Endothelial cell of umbilical vein (primary cell): ENCODE measurements around the gene APC2. TPM values are rescaled to one million over a fixed set of nuclear protein-coding genes. Genes with fewer than 3 reads are reported as not detected.

Experiments used
- BruUV-seq: library from RNA; stranded (reverse); fragments of 400-500 nt; replicated peaks from 2 replicates; lab custom pipeline; 2021; lab: Mats Ljungman, UMichigan
- CTCF ChIA-PET: fragments of 300-600, 350-600 bp; sonication (Branson Sonifier 250); formaldehyde crosslinking; loops from one replicate; lab custom pipeline; 2021; ENCODE audit warnings: antibody characterized with exemption, inconsistent platforms; lab: Charles Lee
- POLR2A ChIA-PET: fragments of 300-600, 350-600 bp; sonication (Branson Sonifier 250); formaldehyde crosslinking; loops from one replicate; lab custom pipeline; 2021; ENCODE audit warnings: antibody characterized with exemption, inconsistent platforms; lab: Charles Lee
- DNase-seq: peaks from one replicate; pipeline ENCODE4 v3.0.0-alpha.2; 2011; ENCODE audit warnings: low read depth, low spot score
- FAIRE-seq: peaks from 2 replicates; lab custom pipeline; 2011; peaks lifted over from hg19 to GRCh38; lab: Jason Lieb, UNC
- H2AFZ ChIP-seq: 2 replicates; pipeline ENCODE4 v1.6.0; 2012; ENCODE audit warnings: low read depth, low read length, control low read depth, inconsistent platforms
- H3K27ac ChIP-seq: 2 replicates; pipeline ENCODE4 v1.5.1; 2011; ENCODE audit warnings: low read depth, mild to moderate bottlenecking, control low read depth, low read length, moderate library complexity; ENCODE audit not compliant: insufficient read depth
- H3K27me3 ChIP-seq, 2 experiments: 2 replicates each; pipeline versions ENCODE4 v1.6.0 to v1.6.1; 2011; ENCODE audit warnings: low read length in 2 of 2, mixed read lengths in 1 of 2; ENCODE audit not compliant: control insufficient read depth in 2 of 2, insufficient read depth in 2 of 2
- H3K36me3 ChIP-seq, 2 experiments: 2 replicates in 1 of 2; 3 replicates in 1 of 2; pipeline ENCODE4 v1.5.1; 2011; ENCODE audit warnings: low read length in 2 of 2, mild to moderate bottlenecking in 1 of 2, moderate library complexity in 1 of 2; ENCODE audit not compliant: control insufficient read depth in 2 of 2, insufficient read depth in 2 of 2; ENCODE audit errors: extremely low read depth in 1 of 2
- H3K4me1 ChIP-seq: 3 replicates; pipeline ENCODE4 v1.5.1; 2011; ENCODE audit warnings: mild to moderate bottlenecking, low read length; ENCODE audit not compliant: control insufficient read depth, insufficient read depth; ENCODE audit errors: extremely low read depth
- H3K4me2 ChIP-seq: 2 replicates; pipeline ENCODE4 v1.6.1; 2011; ENCODE audit warnings: low read length, control low read depth, mixed read lengths; ENCODE audit not compliant: insufficient read depth
- H3K4me3 ChIP-seq, 3 experiments: fragments of 200-600 bp in 1 of 3; sonication (generic), shearing (Covaris generic) in 1 of 3; replicated peaks in 1 of 3; 2 replicates each; pipeline ENCODE4 v1.5.1; 2011 to 2016; ENCODE audit warnings: control low read depth in 3 of 3, low read length in 3 of 3, mild to moderate bottlenecking in 2 of 3, inconsistent platforms in 1 of 3, low read depth in 1 of 3, moderate library complexity in 1 of 3; ENCODE audit not compliant: insufficient read depth in 1 of 3
- H3K79me2 ChIP-seq: 2 replicates; pipeline ENCODE4 v1.6.0; 2012; ENCODE audit warnings: low read length, inconsistent platforms; ENCODE audit not compliant: control insufficient read depth, insufficient read depth
- H3K9ac ChIP-seq: replicated peaks from 2 replicates; pipeline ENCODE3; 2011; ENCODE audit warnings: low read length, control low read depth; ENCODE audit not compliant: insufficient read depth; ENCODE audit errors: extremely low read depth
- H3K9me1 ChIP-seq: replicated peaks from 3 replicates; pipeline ENCODE4 v1.6.0; 2011; ENCODE audit warnings: mild to moderate bottlenecking, low read length; ENCODE audit not compliant: control insufficient read depth, insufficient read depth; ENCODE audit errors: extremely low read depth
- H3K9me3 ChIP-seq: replicated peaks from 2 replicates; pipeline ENCODE4 v1.5.1; 2012; ENCODE audit warnings: low read length, inconsistent platforms; ENCODE audit not compliant: control insufficient read depth, insufficient read depth
- H4K20me1 ChIP-seq: replicated peaks from 2 replicates; pipeline ENCODE3; 2011; ENCODE audit warnings: mild to moderate bottlenecking, low read length; ENCODE audit not compliant: control insufficient read depth, insufficient read depth; ENCODE audit errors: extremely low read depth
- CTCF ChIP-seq, 2 donors: IDR thresholded peaks; 1 replicate in 1 of 2; 2 replicates in 1 of 2; pipeline ENCODE4 v1.5.1; 2011; ENCODE audit warnings: low read length in 2 of 2, mild to moderate bottlenecking in 2 of 2, moderate library complexity in 2 of 2, control low read depth in 1 of 2, inconsistent platforms in 1 of 2, low read depth in 1 of 2; ENCODE audit not compliant: insufficient read depth in 1 of 2; ENCODE audit errors: extremely low read depth in 1 of 2
- EZH2 ChIP-seq: IDR thresholded peaks from 2 replicates; pipeline ENCODE4 v1.6.1; 2012; ENCODE audit warnings: borderline replicate concordance, low read depth, mild to moderate bottlenecking, moderate library complexity, low read length, inconsistent platforms; ENCODE audit not compliant: severe bottlenecking
- FOS ChIP-seq: IDR thresholded peaks from 2 replicates; pipeline ENCODE4 v1.6.1; 2011; ENCODE audit warnings: mild to moderate bottlenecking, low read length, moderate library complexity, borderline replicate concordance; ENCODE audit not compliant: insufficient read depth
- GATA2 ChIP-seq: IDR thresholded peaks from 2 replicates; pipeline ENCODE4 v1.7.0; 2011; ENCODE audit warnings: low read depth, mild to moderate bottlenecking, moderate library complexity, mixed read lengths, low read length; ENCODE audit not compliant: insufficient read length, insufficient read depth
- JUN ChIP-seq: IDR thresholded peaks from 2 replicates; pipeline ENCODE4 v1.6.1; 2011; ENCODE audit warnings: borderline replicate concordance, low read depth; ENCODE audit not compliant: insufficient read length, insufficient read depth
- MAX ChIP-seq: IDR thresholded peaks from 2 replicates; pipeline ENCODE4 v1.6.1; 2011; ENCODE audit not compliant: insufficient read depth, insufficient read length
- MYC ChIP-seq: IDR thresholded peaks from one replicate; pipeline ENCODE4 v1.6.1; 2011; ENCODE audit warnings: mild to moderate bottlenecking, low read depth, low read length
- POLR2A ChIP-seq: IDR thresholded peaks from 2 replicates; pipeline ENCODE4 v1.6.1; 2012; ENCODE audit warnings: low read depth, mild to moderate bottlenecking, control low read depth, low read length
- POLR2AphosphoS5 ChIP-seq: IDR thresholded peaks from 2 replicates; pipeline ENCODE4 v1.6.1; 2012; ENCODE audit warnings: low read depth, mild to moderate bottlenecking, control low read depth, low read length, moderate library complexity; ENCODE audit not compliant: insufficient read depth
- dilution Hi-C: fragments of 300-500 bp; cut with MboI; formaldehyde crosslinking; loops from one replicate; pipeline ENCODE4 v1.15.0; 2019; ENCODE audit warnings: low sequenced_read_pairs; ENCODE audit not compliant: extremely low pct_ligation_motif_present
- intact Hi-C: fragments of 100-400 bp; cut with micrococcal nuclease; formaldehyde crosslinking; loops from one replicate; pipeline ENCODE4 v1.10.0; 2022
- polyA plus RNA-seq, 4 experiments: library from polyadenylated mRNA; depleted of rRNA in 3 of 4; stranded (reverse) in 3 of 4; unstranded in 1 of 4; fragments of >200 nt; gene quantifications; 2 replicates each; pipeline versions ENCODE4 v1.2.1 to v1.2.3, GENCODE V29; 2011 to 2012; ENCODE audit warnings: missing spikeins in 1 of 4
- total RNA-seq: library from RNA; stranded (reverse); gene quantifications from 2 replicates; pipeline ENCODE4 v1.2.3, GENCODE V29; 2021

The APC2 gene
- total and polyA plus RNA-seq, 2 donors (not counting 3 experiments of a cell fraction or from before 2014, with no cell fraction given), result 0.01 to 0.04 TPM

- dilution Hi-C loops, result no loop called here
- no peaks in the 10 kb centered on the region for H3K9me1 ChIP-seq
- DNase-seq (no peak), FAIRE-seq (no peak)
- H3K36me3 ChIP-seq, result peaks cover 6 to 65% of the 10 kb centered on the region in 2 experiments
- no peak overlapping the region for H3K9ac ChIP-seq
- ChIA-PET POLR2A (no interaction called here), CTCF (no interaction called here)
- H3K4me2 ChIP-seq, result no peak overlapping the region
- intact Hi-C loops, result no loop called here
- peaks cover 3% of the 10 kb centered on the region for H3K79me2 ChIP-seq
- no peak overlapping the region for H3K4me3 ChIP-seq
- TF ChIP-seq JUN, result no peak
- TF ChIP-seq POLR2A, result no peak
- TF ChIP-seq POLR2AphosphoS5, result no peak
- TF ChIP-seq GATA2, result no peak
- TF ChIP-seq FOS, result no peak
- no peak for TF ChIP-seq MYC
- no peak overlapping the region for H2AFZ ChIP-seq
- H3K27ac ChIP-seq, result no peak overlapping the region
- H3K4me1 ChIP-seq, result no peaks in the 10 kb centered on the region
- no peaks in the 10 kb centered on the region for H3K9me3 ChIP-seq
- H3K27me3 ChIP-seq, result no peaks in the 10 kb centered on the region
- no peaks in the 10 kb centered on the region for H4K20me1 ChIP-seq
- no TSS peak for BruUV-seq
Observed at GRCh38 chr19:1430246-1430645, 19.7 kb upstream of the APC2 start.

DNA sequence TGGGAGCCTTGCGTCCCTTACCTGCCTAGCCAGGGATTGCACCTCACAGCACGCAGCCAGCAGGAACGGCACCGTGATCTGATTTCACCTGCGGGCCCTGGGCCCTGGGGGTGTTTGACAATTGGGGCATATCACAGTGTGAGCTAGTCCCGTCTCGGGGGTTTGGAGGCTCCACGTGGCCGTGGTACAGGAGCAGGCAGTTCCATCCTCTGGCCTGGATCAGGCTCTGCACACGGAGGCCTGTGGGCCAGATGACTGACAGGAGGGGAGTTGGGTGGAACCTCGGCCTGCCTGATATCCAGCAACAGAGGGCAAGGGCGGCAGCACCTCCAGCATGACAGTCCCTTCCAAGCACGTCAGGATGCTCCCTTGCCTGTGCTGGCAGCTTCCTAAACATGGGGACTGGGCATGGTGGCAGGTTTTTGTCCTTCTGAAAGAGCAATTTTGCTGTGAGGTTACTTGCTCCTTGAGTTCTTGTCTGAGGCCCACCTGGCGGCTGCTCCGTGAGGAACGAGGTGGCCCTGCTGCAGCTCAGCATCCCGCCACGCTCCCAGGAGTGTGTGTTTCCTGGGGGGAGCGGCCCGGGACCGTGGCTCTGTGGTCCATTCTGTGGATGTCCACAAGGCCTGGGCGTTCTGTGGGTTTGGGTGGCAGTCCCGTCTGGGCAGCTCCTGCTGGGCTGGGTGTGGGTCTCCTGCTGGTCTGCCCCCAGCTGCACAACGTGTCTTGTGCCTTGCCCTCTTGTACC lies 18.0 kb upstream of the APC2 start:
- H2AFZ ChIP-seq, result no peak overlapping the region
- DNase-seq (no peak), FAIRE-seq (no peak)
- H3K9me3 ChIP-seq, result no peaks in the 10 kb centered on the region
- peaks cover 2 to 56% of the 10 kb centered on the region in 2 experiments for H3K36me3 ChIP-seq
- H3K27me3 ChIP-seq, result no peaks in the 10 kb centered on the region
- no peaks in the 10 kb centered on the region for H3K79me2 ChIP-seq
- no TSS peak for BruUV-seq
- POLR2A ChIA-PET, result no interaction called here
- H3K9me1 ChIP-seq, result no peaks in the 10 kb centered on the region
- no peak overlapping the region for H3K4me3 ChIP-seq
- TF ChIP-seq JUN (no peak), CTCF (IDR thresholded peaks at IDR 0.05; ENCODE audit: extremely low read depth in 1 of 2, insufficient read depth in 1 of 2, low read depth in 1 of 2, low read length in 2 of 2) (no peak), MAX (no peak), EZH2 (no peak), POLR2A (no peak), FOS (no peak), POLR2AphosphoS5 (no peak)
- H3K4me2 ChIP-seq, result no peak overlapping the region
- H4K20me1 ChIP-seq, result no peaks in the 10 kb centered on the region
- CTCF ChIA-PET, result interaction anchor here (1.2 kb wide), 1 partner anchor 12 kb away, joined by 3 read pairs; no protein-coding TSS in a partner anchor
- intact Hi-C loops (no loop called here), dilution Hi-C loops (no loop called here)
- H3K4me1 ChIP-seq, result no peaks in the 10 kb centered on the region
- no peak overlapping the region for H3K27ac ChIP-seq
- H3K9ac ChIP-seq, result no peak overlapping the region
